Ureter (tissue), 1 donor: Measurements from ENCODE around the gene FAM117B. TPM values are rescaled to one million over a fixed set of nuclear protein-coding genes. Genes with fewer than 3 reads are reported as not detected.

ENCODE experiments used
- DNase-seq: peaks from one replicate; pipeline ENCODE4 v3.0.0-alpha.2; 2020; ENCODE audit warnings: low spot score
- total RNA-seq: library from RNA; stranded (reverse); gene quantifications from one replicate; pipeline ENCODE4 v1.2.4, GENCODE V29; 2023
- donor health status: DM: yes; HTN: yes; CAD: no.

Gene FAM117B
- total RNA-seq, result 20.6 TPM

- DNase-seq, result peak; percentile 99
These were observed at the start of gene FAM117B for GRCh38 chr2:202634556-202635427. FAM117B (plus strand) TSS chr2:202634969; CDS start chr2:202635188, 219 bp downstream.

- peak; percentile 67 for DNase-seq
These were observed 45.9 kb upstream of the FAM117B start for GRCh38 chr2:202588647-202589581.

GRCh38 chr2:202589582-202589949 is 45.2 kb upstream of the FAM117B start:
- no peak for DNase-seq

- no peak for DNase-seq
These were observed 42.2 kb upstream of the FAM117B start for GRCh38 chr2:202592566-202592965.

GRCh38 chr2:202599105-202599504 is 35.7 kb upstream of the FAM117B start:
- no peak for DNase-seq

GRCh38 chr2:202599911-202600310 is 34.9 kb upstream of the FAM117B start:
- no peak for DNase-seq

- no peak for DNase-seq
These were observed 30.1 kb upstream of the FAM117B start for GRCh38 chr2:202604699-202605098.

GRCh38 chr2:202605174-202605573 is 29.6 kb upstream of the FAM117B start:
- DNase-seq, result no peak

GRCh38 chr2:202608142-202608852 is 26.5 kb upstream of the FAM117B start:
- DNase-seq, result no peak

GRCh38 chr2:202609381-202610145 is 25.2 kb upstream of the FAM117B start:
- no peak for DNase-seq

GRCh38 chr2:202610380-202610779 is 24.4 kb upstream of the FAM117B start:
- no peak for DNase-seq

- no peak for DNase-seq
These were observed 22.6 kb upstream of the FAM117B start for GRCh38 chr2:202612145-202612544.

GRCh38 chr2:202613479-202613878 is 21.3 kb upstream of the FAM117B start:
- DNase-seq, result no peak

GRCh38 chr2:202624133-202624532 is 10.6 kb upstream of the FAM117B start:
- DNase-seq, result no peak

- no peak for DNase-seq
These were observed 7.7 kb upstream of the FAM117B start for GRCh38 chr2:202627042-202627441.

- DNase-seq, result no peak
These were observed 6.0 kb upstream of the FAM117B start for GRCh38 chr2:202628646-202629198.

GRCh38 chr2:202632682-202633290 is 2.0 kb upstream of the FAM117B start:
- DNase-seq, result no peak

GRCh38 chr2:202633470-202633869 is 1.3 kb upstream of the FAM117B start:
- DNase-seq, result no peak

- DNase-seq, result peak; percentile 82
These were observed 851 bp downstream of the FAM117B start for GRCh38 chr2:202635428-202636212.

GRCh38 chr2:202636213-202636513 is 1.4 kb downstream of the FAM117B start:
- DNase-seq, result no peak
